Right renal cortex interstitium (tissue), 3 donors: ENCODE results near the gene TMEM191C. TPM values are rescaled to one million over a fixed set of nuclear protein-coding genes. Genes with fewer than 3 reads are reported as not detected.
"Not testable (repeated sequence)": the region's sequence is repeated elsewhere in the genome, so short reads cannot be mapped to it uniquely, and the experiment has no call there.

ENCODE experiments used
- DNase-seq, 3 donors: peaks; one replicate each; pipeline ENCODE4 v3.0.0-alpha.2; 2013; ENCODE audit warnings: low read depth in 3 of 3, low spot score in 2 of 3
- polyA plus RNA-seq, 3 donors: library from polyadenylated mRNA; unstranded; fragments of 120-200 nt; gene quantifications; one replicate each; pipeline ENCODE4 v1.2.1, GENCODE V29; 2013; ENCODE audit not compliant: insufficient read length in 3 of 3

Gene TMEM191C
- polyA plus RNA-seq, 3 donors: 0.79 to 1.2 (median 0.98) TPM

GRCh38 chr22:21469097-21469994, 2.2 kb downstream of the TMEM191C start:
- not testable (repeated sequence) for DNase-seq

- DNase-seq: not testable (repeated sequence)
Measured at GRCh38 chr22:21472984-21473383, 5.8 kb downstream of the TMEM191C start.

GRCh38 chr22:21473664-21474063, 6.5 kb downstream of the TMEM191C start:
- not testable (repeated sequence) for DNase-seq

GRCh38 chr22:21484039-21484438, 16.9 kb downstream of the TMEM191C start:
- not testable (repeated sequence) for DNase-seq

GRCh38 chr22:21487723-21488122, 20.5 kb downstream of the TMEM191C start:
- not testable (repeated sequence) for DNase-seq

GRCh38 chr22:21489149-21489680, 22.0 kb downstream of the TMEM191C start:
- not testable (repeated sequence) for DNase-seq

- not testable (repeated sequence) for DNase-seq
Measured at GRCh38 chr22:21490556-21490955, 23.4 kb downstream of the TMEM191C start.

- not testable (repeated sequence) for DNase-seq
Measured at GRCh38 chr22:21492271-21492670, 25.1 kb downstream of the TMEM191C start.

GRCh38 chr22:21493789-21494782, 26.9 kb downstream of the TMEM191C start:
- not testable (repeated sequence) for DNase-seq

GRCh38 chr22:21497984-21498383, 30.8 kb downstream of the TMEM191C start:
- not testable (repeated sequence) for DNase-seq

GRCh38 chr22:21498489-21498888, 31.3 kb downstream of the TMEM191C start:
- not testable (repeated sequence) for DNase-seq

- DNase-seq: not testable (repeated sequence)
Measured at GRCh38 chr22:21499623-21500506, 32.7 kb downstream of the TMEM191C start.

GRCh38 chr22:21510397-21510796, 43.2 kb downstream of the TMEM191C start:
- DNase-seq: not testable (repeated sequence)

GRCh38 chr22:21512022-21512421, 44.8 kb downstream of the TMEM191C start:
- DNase-seq: not testable (repeated sequence)

GRCh38 chr22:21514117-21514516, 46.9 kb downstream of the TMEM191C start:
- not testable (repeated sequence) for DNase-seq

- DNase-seq: not testable (repeated sequence)
Measured at GRCh38 chr22:21515234-21515633, 48.0 kb downstream of the TMEM191C start.

- not testable (repeated sequence) for DNase-seq
Measured at GRCh38 chr22:21516522-21516921, 49.3 kb downstream of the TMEM191C start.

- not testable (repeated sequence) for DNase-seq
Measured at GRCh38 chr22:21516970-21517764, 50.0 kb downstream of the TMEM191C start.
